Effector memory CD4-positive, alpha-beta T cell (primary cell): ENCODE measurements around the gene ENO1.
A peak's percentile ranks its signal among the peaks of the same experiment; 100 is the strongest.

ENCODE experiments used
- DNase-seq, 3 donors: peaks; one replicate each; pipeline ENCODE4 v3.0.0-alpha.2; 2020
- H3K27ac ChIP-seq: 2 replicates; pipeline ENCODE4 v1.7.0; 2013; ENCODE audit warnings: mild to moderate bottlenecking, low read length, moderate library complexity; ENCODE audit not compliant: insufficient read depth, poor library complexity, severe bottlenecking
- H3K27me3 ChIP-seq: replicated peaks from 2 replicates; pipeline ENCODE4 v1.7.0; 2013; ENCODE audit warnings: mild to moderate bottlenecking, low read length; ENCODE audit not compliant: insufficient read depth, control insufficient read depth, poor library complexity, severe bottlenecking
- H3K36me3 ChIP-seq: 2 replicates; pipeline ENCODE4 v1.7.0; 2013; ENCODE audit warnings: mild to moderate bottlenecking, low read length, moderate library complexity; ENCODE audit not compliant: control insufficient read depth, insufficient read depth
- H3K4me1 ChIP-seq: 2 replicates; pipeline ENCODE4 v1.7.0; 2013; ENCODE audit warnings: low read length, mild to moderate bottlenecking; ENCODE audit not compliant: control insufficient read depth, insufficient read depth, poor library complexity, severe bottlenecking
- H3K4me3 ChIP-seq: 2 replicates; pipeline ENCODE4 v1.7.0; 2013; ENCODE audit warnings: low read length, low read depth, mild to moderate bottlenecking; ENCODE audit not compliant: insufficient read depth, poor library complexity, severe bottlenecking
- H3K9me3 ChIP-seq: 2 replicates; pipeline ENCODE4 v1.7.0; 2013; ENCODE audit warnings: mild to moderate bottlenecking, low read length, moderate library complexity; ENCODE audit not compliant: control insufficient read depth

ENO1 gene

GRCh38 chr1:8862528-8862927 lies 16.0 kb downstream of the ENO1 start:
- H3K4me3 ChIP-seq, result no peak overlapping the region
- peaks cover 78% of the 10 kb centered on the region for H3K36me3 ChIP-seq
- H3K4me1 ChIP-seq, result peaks cover 4% of the 10 kb centered on the region
- no peaks in the 10 kb centered on the region for H3K27me3 ChIP-seq
- no peak overlapping the region for H3K27ac ChIP-seq
- no peaks in the 10 kb centered on the region for H3K9me3 ChIP-seq
- DNase-seq, result no peak

GRCh38 chr1:8860738-8861516 lies 17.6 kb downstream of the ENO1 start:
- no peak for DNase-seq
- Histone ChIP-seq H3K9me3 (no peaks in the 10 kb centered on the region), H3K36me3 (peaks cover 65% of the 10 kb centered on the region), H3K27ac (no peak overlapping the region), H3K4me3 (no peak overlapping the region), H3K27me3 (no peaks in the 10 kb centered on the region), H3K4me1 (peaks cover 4% of the 10 kb centered on the region)

- Histone ChIP-seq H3K27ac (no peak overlapping the region), H3K36me3 (peaks cover 46% of the 10 kb centered on the region)
- DNase-seq, result peak in 1 of 3 donors; percentile 15
Observed at GRCh38 chr1:8858888-8859706, 19.4 kb downstream of the ENO1 start.

GRCh38 chr1:8858112-8858668 lies 20.3 kb downstream of the ENO1 start:
- peaks cover 4% of the 10 kb centered on the region for H3K4me1 ChIP-seq
- H3K9me3 ChIP-seq, result no peaks in the 10 kb centered on the region
- no peak overlapping the region for H3K4me3 ChIP-seq
- no peak for DNase-seq
- H3K27me3 ChIP-seq, result no peaks in the 10 kb centered on the region
- H3K27ac ChIP-seq, result no peak overlapping the region
- H3K36me3 ChIP-seq, result peaks cover 37% of the 10 kb centered on the region

More at GRCh38 chr1:8858888-8859706, 19.4 kb downstream of the ENO1 start:
- Histone ChIP-seq H3K4me1 (peaks cover 4% of the 10 kb centered on the region), H3K4me3 (no peak overlapping the region), H3K9me3 (no peaks in the 10 kb centered on the region), H3K27me3 (no peaks in the 10 kb centered on the region)

- H3K36me3 ChIP-seq, result peaks cover 24% of the 10 kb centered on the region
- H3K4me3 ChIP-seq, result no peak overlapping the region
- H3K27ac ChIP-seq, result no peak overlapping the region
- no peak for DNase-seq
- H3K27me3 ChIP-seq, result no peaks in the 10 kb centered on the region
- no peaks in the 10 kb centered on the region for H3K9me3 ChIP-seq
- peaks cover 4% of the 10 kb centered on the region for H3K4me1 ChIP-seq
Observed at GRCh38 chr1:8856689-8857412, 21.6 kb downstream of the ENO1 start.

- H3K4me1 ChIP-seq, result peaks cover 4% of the 10 kb centered on the region
- no peaks in the 10 kb centered on the region for H3K27me3 ChIP-seq
- no peaks in the 10 kb centered on the region for H3K9me3 ChIP-seq
- no peak for DNase-seq
- H3K27ac ChIP-seq, result no peak overlapping the region
- no peak overlapping the region for H3K4me3 ChIP-seq
- peaks cover 4% of the 10 kb centered on the region for H3K36me3 ChIP-seq
Observed at GRCh38 chr1:8854240-8854639, 24.2 kb downstream of the ENO1 start.

- H3K36me3 ChIP-seq, result no peaks in the 10 kb centered on the region
- no peak overlapping the region for H3K27ac ChIP-seq
- no peak for DNase-seq
- no peaks in the 10 kb centered on the region for H3K27me3 ChIP-seq
- no peak overlapping the region for H3K4me3 ChIP-seq
- H3K9me3 ChIP-seq, result no peaks in the 10 kb centered on the region
- no peaks in the 10 kb centered on the region for H3K4me1 ChIP-seq
Observed at GRCh38 chr1:8851060-8851459, 27.4 kb downstream of the ENO1 start.

GRCh38 chr1:8848663-8849386 lies 29.7 kb downstream of the ENO1 start:
- Histone ChIP-seq H3K36me3 (no peaks in the 10 kb centered on the region), H3K27me3 (no peaks in the 10 kb centered on the region), H3K4me1 (no peaks in the 10 kb centered on the region), H3K4me3 (no peak overlapping the region), H3K27ac (no peak overlapping the region), H3K9me3 (no peaks in the 10 kb centered on the region)
- peak; percentile 34 to 56 (median 49) for DNase-seq

- no peaks in the 10 kb centered on the region for H3K4me1 ChIP-seq
- H3K36me3 ChIP-seq, result no peaks in the 10 kb centered on the region
- no peaks in the 10 kb centered on the region for H3K27me3 ChIP-seq
- no peak overlapping the region for H3K4me3 ChIP-seq
- DNase-seq, result no peak
- no peak overlapping the region for H3K27ac ChIP-seq
- no peaks in the 10 kb centered on the region for H3K9me3 ChIP-seq
Observed at GRCh38 chr1:8847990-8848389, 30.5 kb downstream of the ENO1 start.
